Kidney (tissue), 14 donors: ENCODE data around the gene CAPNS1. TPM values are rescaled to one million over a fixed set of nuclear protein-coding genes. Genes with fewer than 3 reads are reported as not detected.

Source experiments
- DNase-seq, 5 donors: peaks; one replicate each; pipeline ENCODE4 v3.0.0-alpha.2; 2013 to 2020
- FAIRE-seq: peaks from 2 replicates; lab custom pipeline; 2012; peaks lifted over from hg19 to GRCh38; lab: Jason Lieb, UNC
- H3K27ac ChIP-seq, 2 donors: one replicate each; pipeline ENCODE4 v1.7.0; 2013; ENCODE audit warnings: low read depth in 2 of 2, low read length in 2 of 2, inconsistent platforms in 1 of 2
- H3K27me3 ChIP-seq: one replicate; pipeline ENCODE4 v1.7.1; 2013; ENCODE audit warnings: low read length, inconsistent platforms; ENCODE audit not compliant: control insufficient read depth, insufficient read depth
- H3K36me3 ChIP-seq, 3 donors: one replicate each; pipeline versions ENCODE4 v1.7.0 to v1.7.1; 2013; ENCODE audit warnings: low read length in 3 of 3, control low read depth in 1 of 3, inconsistent platforms in 1 of 3; ENCODE audit not compliant: insufficient read depth in 3 of 3, control insufficient read depth in 2 of 3
- H3K4me1 ChIP-seq, 3 donors: one replicate each; pipeline versions ENCODE4 v1.7.0 to v1.7.1; 2013; ENCODE audit warnings: low read length in 3 of 3, inconsistent platforms in 1 of 3, low read depth in 1 of 3; ENCODE audit not compliant: control insufficient read depth in 2 of 3, insufficient read depth in 2 of 3
- H3K4me3 ChIP-seq, 3 donors: one replicate each; pipeline versions ENCODE4 v1.7.0 to v1.8.1; 2013; ENCODE audit warnings: low read length in 3 of 3, control low read depth in 1 of 3, inconsistent platforms in 1 of 3
- H3K9ac ChIP-seq, 3 donors: one replicate each; pipeline versions ENCODE4 v1.7.0 to v1.7.1; 2013; ENCODE audit warnings: low read length in 3 of 3, control low read depth in 1 of 3, inconsistent platforms in 1 of 3
- H3K9me3 ChIP-seq, 3 donors: one replicate each; pipeline versions ENCODE4 v1.7.0 to v1.7.1; 2013; ENCODE audit warnings: low read length in 3 of 3, control low read depth in 1 of 3, inconsistent platforms in 1 of 3; ENCODE audit not compliant: control insufficient read depth in 2 of 3, insufficient read depth in 1 of 3
- CTCF ChIP-seq: IDR thresholded peaks from 3 replicates; pipeline ENCODE4 v1.5.1; 2012; ENCODE audit warnings: mild to moderate bottlenecking, moderate library complexity, borderline replicate concordance; ENCODE audit not compliant: insufficient read depth; ENCODE audit errors: extremely low read depth
- intact Hi-C: fragments of 100-400 bp; cut with DNase I; formaldehyde crosslinking; loops from one replicate; pipeline ENCODE4 v1.11.1; 2022
- polyA plus RNA-seq: library from polyadenylated mRNA; stranded (reverse); fragments of 350-450 nt; fragmentation: Illumina TruSeq; extraction: RNeasy Lipid Tissue Mini Kit (QIAGEN cat#74804); gene quantifications from one replicate; pipeline ENCODE4 v1.2.3, GENCODE V29; 2014; ENCODE audit warnings: low read depth, low replicate concordance; ENCODE audit not compliant: insufficient read depth
- total RNA-seq: library from RNA; stranded (reverse); fragmentation: NEBNext Ultra II Directional; extraction: Animal tissue kit (Norgen Biotek cat#: 25700); gene quantifications from one replicate; pipeline ENCODE4 v1.2.1, GENCODE V29; 2021
- donor health status: control.
- donor health status: control.
- donor health status: control.
- donor health status: control.
- donor health status: control.
- donor health status: DM: yes; HTN: yes; CAD: no.
- donor health status: Normal renal cell carcinoma (clear cell type).

The CAPNS1 gene
- total and polyA plus RNA-seq, 2 donors from 2014 or later: 861 to 1,098 TPM

GRCh38 chr19:36136964-36137686 is 2.7 kb upstream of the CAPNS1 start:
- DNase-seq (peak in 1 of 5 donors; percentile 90), FAIRE-seq (no peak)
- Histone ChIP-seq H3K9me3 (no peaks in the 10 kb centered on the region), H3K4me1 (peaks cover 0 to 8% (median 7%) of the 10 kb centered on the region in 3 donors), H3K9ac (peak overlapping the region in 1 of 3 donors; percentile 46), H3K4me3 (no peak overlapping the region), H3K36me3 (peaks cover 0 to 3% (median 0%) of the 10 kb centered on the region in 3 donors), H3K27ac (peak overlapping the region; percentile 41 to 62), H3K27me3 (no peaks in the 10 kb centered on the region)
- TF ChIP-seq CTCF: no peak
- intact Hi-C loops: no loop called here

GRCh38 chr19:36139120-36139472 is 770 bp upstream of the CAPNS1 start:
- DNase-seq (no peak), FAIRE-seq (no peak)
- intact Hi-C loops: no loop called here
- H3K27ac ChIP-seq: peak overlapping the region; percentile 99 to 100
- peaks cover 0 to 8% (median 7%) of the 10 kb centered on the region in 3 donors for H3K4me1 ChIP-seq
- peak overlapping the region in 2 of 3 donors; percentile 65 to 100 for H3K4me3 ChIP-seq
- no peaks in the 10 kb centered on the region for H3K9me3 ChIP-seq
- no peaks in the 10 kb centered on the region for H3K27me3 ChIP-seq
- H3K9ac ChIP-seq: peak overlapping the region; percentile 62 to 100 (median 74)
- peaks cover 5 to 12% (median 9%) of the 10 kb centered on the region in 3 donors for H3K36me3 ChIP-seq
- TF ChIP-seq CTCF: no peak

- DNase-seq (peak; percentile 59 to 87 (median 86)), FAIRE-seq (no peak)
- Histone ChIP-seq H3K27me3 (no peaks in the 10 kb centered on the region), H3K9ac (peak overlapping the region; percentile 69 to 100 (median 87)), H3K4me1 (peaks cover 0 to 8% (median 7%) of the 10 kb centered on the region in 3 donors), H3K36me3 (peaks cover 10 to 18% (median 13%) of the 10 kb centered on the region in 3 donors), H3K4me3 (peak overlapping the region; percentile 81 to 100 (median 90)), H3K9me3 (no peaks in the 10 kb centered on the region), H3K27ac (peak overlapping the region; percentile 99 to 100)
- no peak for TF ChIP-seq CTCF
- intact Hi-C loops: no loop called here
Measured at GRCh38 chr19:36140304-36141038, 605 bp downstream of the CAPNS1 start.
